Measurements from ENCODE around the gene PGF.
A peak's percentile ranks its signal among the peaks of the same experiment; 100 is the strongest.

Gene PGF

DNA sequence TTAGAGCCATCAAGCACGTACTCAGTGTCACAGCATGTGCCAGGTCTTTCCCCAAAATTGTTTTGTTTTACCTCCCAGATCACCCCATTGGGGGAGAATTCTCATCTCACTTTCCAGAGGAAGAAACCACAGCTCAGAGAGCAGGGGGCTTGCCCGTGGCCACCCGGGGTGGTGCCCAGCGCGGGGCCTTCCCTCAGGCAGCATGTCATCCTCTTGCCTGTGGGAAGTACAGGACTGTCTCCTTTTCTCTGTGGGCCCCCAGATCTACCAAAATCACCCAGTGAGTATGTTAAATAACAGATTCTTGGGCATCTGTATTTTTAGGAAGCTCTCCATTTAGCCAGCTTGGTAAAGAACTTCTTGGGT lies 38.2 kb downstream of the PGF start:
- TF ChIP-seq BHLHE40 (IDR thresholded peaks at IDR 0.05; ENCODE audit: borderline replicate concordance) (no peak), TARDBP (IDR thresholded peaks at IDR 0.05) (no peak), FOXM1 (IDR thresholded peaks at IDR 0.05; ENCODE audit: borderline replicate concordance) (no peak), FOXK2 (IDR thresholded peaks at IDR 0.05) (no peak), SP1 (IDR thresholded peaks at IDR 0.05) (no peak), ZNF384 (IDR thresholded peaks at IDR 0.05) (no peak), SUZ12 (IDR thresholded peaks at IDR 0.05) (no peak), ELF4 (IDR thresholded peaks at IDR 0.05) (no peak), FOXA1 (IDR thresholded peaks at IDR 0.05) (no peak), NFRKB (IDR thresholded peaks at IDR 0.05) (no peak), ARNT (IDR thresholded peaks at IDR 0.05) (no peak), L3MBTL2 (conservative IDR thresholded peaks at IDR 0.05) (no peak), CTBP1 (IDR thresholded peaks at IDR 0.05; ENCODE audit: borderline replicate concordance) (no peak), LEF1 (IDR thresholded peaks at IDR 0.05; ENCODE audit: borderline replicate concordance) (no peak), HDGF (IDR thresholded peaks at IDR 0.05; ENCODE audit: borderline replicate concordance) (no peak)
- TF ChIP-seq, protein P1, sequence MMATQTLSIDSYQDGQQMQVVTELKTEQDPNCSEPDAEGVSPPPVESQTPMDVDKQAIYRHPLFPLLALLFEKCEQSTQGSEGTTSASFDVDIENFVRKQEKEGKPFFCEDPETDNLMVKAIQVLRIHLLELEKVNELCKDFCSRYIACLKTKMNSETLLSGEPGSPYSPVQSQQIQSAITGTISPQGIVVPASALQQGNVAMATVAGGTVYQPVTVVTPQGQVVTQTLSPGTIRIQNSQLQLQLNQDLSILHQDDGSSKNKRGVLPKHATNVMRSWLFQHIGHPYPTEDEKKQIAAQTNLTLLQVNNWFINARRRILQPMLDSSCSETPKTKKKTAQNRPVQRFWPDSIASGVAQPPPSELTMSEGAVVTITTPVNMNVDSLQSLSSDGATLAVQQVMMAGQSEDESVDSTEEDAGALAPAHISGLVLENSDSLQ (IDR thresholded peaks at IDR 0.05) = no peak
- ChIA-PET CTCF (interaction anchor here (0.8 kb wide), 1 partner anchor 28 kb away, joined by 4 read pairs; no protein-coding TSS in a partner anchor), POLR2A (no interaction called here)
- no peak for DNase-seq (ENCODE audit: extremely low spot score)

GRCh38 chr14:74915826-74916225 lies 39.6 kb downstream of the PGF start:
- ChIA-PET POLR2A (no interaction called here), CTCF (no interaction called here)
- TF ChIP-seq ARNT (IDR thresholded peaks at IDR 0.05) (no peak), TARDBP (IDR thresholded peaks at IDR 0.05) (no peak), FOXA1 (IDR thresholded peaks at IDR 0.05) (no peak), ZNF384 (IDR thresholded peaks at IDR 0.05) (no peak), ELF4 (IDR thresholded peaks at IDR 0.05) (no peak), SP1 (IDR thresholded peaks at IDR 0.05) (no peak), CTBP1 (IDR thresholded peaks at IDR 0.05; ENCODE audit: borderline replicate concordance) (no peak), SUZ12 (IDR thresholded peaks at IDR 0.05) (no peak), FOXK2 (IDR thresholded peaks at IDR 0.05) (no peak), BHLHE40 (IDR thresholded peaks at IDR 0.05; ENCODE audit: borderline replicate concordance) (no peak), HDGF (IDR thresholded peaks at IDR 0.05; ENCODE audit: borderline replicate concordance) (no peak), LEF1 (IDR thresholded peaks at IDR 0.05; ENCODE audit: borderline replicate concordance) (no peak), L3MBTL2 (conservative IDR thresholded peaks at IDR 0.05) (no peak), NFRKB (IDR thresholded peaks at IDR 0.05) (no peak), FOXM1 (IDR thresholded peaks at IDR 0.05; ENCODE audit: borderline replicate concordance) (no peak)
- TF ChIP-seq, protein P1 (IDR thresholded peaks at IDR 0.05) = no peak
- DNase-seq (ENCODE audit: extremely low spot score) = no peak

DNA sequence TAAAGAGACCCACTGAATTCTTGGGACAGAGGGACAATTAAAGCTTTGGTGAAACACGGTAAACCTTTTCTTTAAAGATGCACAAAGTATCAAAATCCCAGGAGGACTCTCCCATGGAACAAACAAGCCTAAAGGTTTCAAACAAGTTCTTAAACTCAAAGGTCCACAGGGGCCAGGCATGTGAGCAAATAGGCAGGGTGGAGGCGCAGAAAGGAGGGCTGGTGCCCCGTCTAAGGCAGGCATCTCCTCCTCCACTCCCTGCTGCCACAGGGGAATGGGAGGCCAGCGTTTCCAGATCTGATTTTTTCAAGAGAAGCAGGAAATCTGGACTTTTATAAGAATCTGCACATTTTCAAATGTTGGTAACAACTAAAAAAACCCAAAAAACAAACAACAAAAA lies 40.0 kb downstream of the PGF start:
- ChIA-PET CTCF (no interaction called here), POLR2A (no interaction called here)
- TF ChIP-seq FOXM1 (IDR thresholded peaks at IDR 0.05; ENCODE audit: borderline replicate concordance) (no peak), SP1 (IDR thresholded peaks at IDR 0.05) (no peak), FOXA1 (IDR thresholded peaks at IDR 0.05) (no peak)
- TF ChIP-seq, protein P1 (IDR thresholded peaks at IDR 0.05) = no peak
- DNase-seq (ENCODE audit: extremely low spot score) = no peak

DNA sequence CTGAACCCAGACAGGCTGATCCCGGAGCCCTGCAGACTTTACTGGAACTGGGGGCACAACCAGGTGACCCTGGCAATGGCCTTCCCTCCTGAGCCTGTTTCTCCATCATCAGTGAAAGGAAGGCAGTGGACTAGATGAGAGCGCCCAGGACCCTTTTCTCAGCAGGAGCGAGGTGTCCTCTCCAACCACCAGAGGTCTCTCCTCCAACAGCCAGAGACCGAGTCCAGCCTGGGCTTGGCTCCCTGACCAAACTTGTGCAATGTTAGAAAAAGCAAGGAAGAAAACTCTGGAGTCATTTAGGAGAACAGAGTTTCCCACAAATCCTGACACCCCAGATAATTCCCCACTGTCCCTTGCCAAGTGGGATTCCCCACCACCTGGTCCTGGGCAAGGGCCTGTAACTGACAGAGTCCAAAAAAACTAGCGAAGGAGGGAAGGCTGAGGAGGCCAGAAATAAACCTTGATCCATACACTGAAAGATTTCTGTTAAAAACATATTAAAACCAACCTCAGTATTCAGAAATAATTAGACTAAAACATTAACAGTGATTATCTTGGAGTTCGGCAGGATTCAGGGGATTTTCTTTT lies 41.3 kb downstream of the PGF start:
- peak; percentile 70 for DNase-seq (ENCODE audit: extremely low spot score)
- CTCF ChIA-PET = no interaction called here

DNA sequence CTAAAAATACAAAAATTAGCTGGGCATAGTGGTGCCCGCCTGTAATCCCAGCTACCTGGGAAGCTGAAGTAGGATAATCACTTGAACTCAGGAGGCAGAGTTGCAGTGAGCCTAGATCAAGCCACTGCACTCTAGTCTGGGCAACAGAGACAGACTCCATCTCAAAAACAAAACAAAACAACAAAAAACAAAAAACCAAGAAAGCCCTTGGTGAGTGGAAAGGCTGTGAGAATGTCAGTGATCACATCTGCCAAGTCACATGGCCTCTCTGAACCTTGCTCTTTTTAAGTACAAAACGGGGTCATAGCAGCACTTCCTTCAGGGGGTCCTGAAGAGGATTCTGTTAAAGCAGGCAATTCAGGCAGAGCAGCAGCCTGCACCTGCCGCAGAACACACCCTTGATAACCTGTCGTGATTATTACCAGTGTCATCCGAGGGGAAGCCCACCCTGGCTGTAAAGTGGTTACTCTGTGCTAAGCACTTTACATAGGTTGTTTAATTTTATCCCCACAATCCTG lies 41.9 kb downstream of the PGF start:
- ChIA-PET POLR2A (no interaction called here), CTCF (no interaction called here)
- DNase-seq (ENCODE audit: extremely low spot score) = no peak
- TF ChIP-seq NFRKB (IDR thresholded peaks at IDR 0.05) = no peak
- TF ChIP-seq ARNT (IDR thresholded peaks at IDR 0.05) = no peak
- no peak for TF ChIP-seq SP1 (IDR thresholded peaks at IDR 0.05)
- TF ChIP-seq, protein P1 (IDR thresholded peaks at IDR 0.05) = no peak
- TF ChIP-seq ELF4 (IDR thresholded peaks at IDR 0.05) = no peak
- TF ChIP-seq HDGF (IDR thresholded peaks at IDR 0.05; ENCODE audit: borderline replicate concordance) = no peak
- TF ChIP-seq FOXA1 (IDR thresholded peaks at IDR 0.05) = no peak
- TF ChIP-seq L3MBTL2 (conservative IDR thresholded peaks at IDR 0.05) = no peak
- TF ChIP-seq CTBP1 (IDR thresholded peaks at IDR 0.05; ENCODE audit: borderline replicate concordance) = no peak
- TF ChIP-seq BHLHE40 (IDR thresholded peaks at IDR 0.05; ENCODE audit: borderline replicate concordance) = no peak
- no peak for TF ChIP-seq FOXM1 (IDR thresholded peaks at IDR 0.05; ENCODE audit: borderline replicate concordance)
- no peak for TF ChIP-seq TARDBP (IDR thresholded peaks at IDR 0.05)
- TF ChIP-seq SUZ12 (IDR thresholded peaks at IDR 0.05) = no peak
- no peak for TF ChIP-seq ZNF384 (IDR thresholded peaks at IDR 0.05)
- TF ChIP-seq FOXK2 (IDR thresholded peaks at IDR 0.05) = no peak
- no peak for TF ChIP-seq LEF1 (IDR thresholded peaks at IDR 0.05; ENCODE audit: borderline replicate concordance)

More for the DNA sequence above, 41.3 kb downstream of the PGF start:
- TF ChIP-seq ZNF384 (IDR thresholded peaks at IDR 0.05) = no peak
- no peak for TF ChIP-seq CTBP1 (IDR thresholded peaks at IDR 0.05; ENCODE audit: borderline replicate concordance)
- no peak for TF ChIP-seq FOXK2 (IDR thresholded peaks at IDR 0.05)
- TF ChIP-seq NFRKB (IDR thresholded peaks at IDR 0.05) = no peak
- TF ChIP-seq, protein P1 (IDR thresholded peaks at IDR 0.05) = no peak
- TF ChIP-seq HDGF (IDR thresholded peaks at IDR 0.05; ENCODE audit: borderline replicate concordance) = no peak
- TF ChIP-seq ARNT (IDR thresholded peaks at IDR 0.05) = no peak
- POLR2A ChIA-PET = no interaction called here
